Ramos (cell line): ENCODE measurements around the gene CACNA2D4.

Experiments
- in situ Hi-C: fragments of 300-500 bp; cut with MboI; formaldehyde crosslinking; loops from one replicate; pipeline ENCODE4 v1.14.3; 2022; ENCODE audit warnings: low sequenced_read_pairs; ENCODE audit not compliant: unreplicated experiment

Gene CACNA2D4

GRCh38 chr12:1890810-1891209, 27.6 kb downstream of the CACNA2D4 start:
- in situ Hi-C loops: no loop called here

GRCh38 chr12:1890119-1890703, 28.2 kb downstream of the CACNA2D4 start:
- in situ Hi-C loops: no loop called here

- in situ Hi-C loops: no loop called here
Observed at GRCh38 chr12:1888923-1889322, 29.5 kb downstream of the CACNA2D4 start.

GRCh38 chr12:1886396-1887008, 31.9 kb downstream of the CACNA2D4 start:
- in situ Hi-C loops: no loop called here

GRCh38 chr12:1885599-1886245, 32.7 kb downstream of the CACNA2D4 start:
- in situ Hi-C loops: no loop called here

- in situ Hi-C loops: no loop called here
Observed at GRCh38 chr12:1885082-1885596, 33.3 kb downstream of the CACNA2D4 start.

- in situ Hi-C loops: no loop called here
Observed at GRCh38 chr12:1884651-1885050, 33.8 kb downstream of the CACNA2D4 start.

- in situ Hi-C loops: no loop called here
Observed at GRCh38 chr12:1883513-1883912, 34.9 kb downstream of the CACNA2D4 start.

- in situ Hi-C loops: no loop called here
Observed at GRCh38 chr12:1882850-1883470, 35.5 kb downstream of the CACNA2D4 start.

- in situ Hi-C loops: no loop called here
Observed at GRCh38 chr12:1882405-1882804, 36.0 kb downstream of the CACNA2D4 start.

GRCh38 chr12:1881936-1882335, 36.5 kb downstream of the CACNA2D4 start:
- in situ Hi-C loops: no loop called here

GRCh38 chr12:1881301-1881700, 37.2 kb downstream of the CACNA2D4 start:
- in situ Hi-C loops: no loop called here

GRCh38 chr12:1880876-1881275, 37.6 kb downstream of the CACNA2D4 start:
- in situ Hi-C loops: no loop called here

GRCh38 chr12:1880153-1880845, 38.2 kb downstream of the CACNA2D4 start:
- in situ Hi-C loops: no loop called here

- in situ Hi-C loops: no loop called here
Observed at GRCh38 chr12:1879633-1880032, 38.8 kb downstream of the CACNA2D4 start.

- in situ Hi-C loops: no loop called here
Observed at GRCh38 chr12:1878695-1879094, 39.8 kb downstream of the CACNA2D4 start.

- in situ Hi-C loops: no loop called here
Observed at GRCh38 chr12:1878214-1878613, 40.2 kb downstream of the CACNA2D4 start.

- in situ Hi-C loops: no loop called here
Observed at GRCh38 chr12:1877169-1877878, 41.1 kb downstream of the CACNA2D4 start.

- in situ Hi-C loops: no loop called here
Observed at GRCh38 chr12:1876086-1876485, 42.4 kb downstream of the CACNA2D4 start.

GRCh38 chr12:1875608-1876007, 42.8 kb downstream of the CACNA2D4 start:
- in situ Hi-C loops: no loop called here
